ENCODE results near the gene RABAC1.

- no peak for TF ChIP-seq CTCF (IDR thresholded peaks at IDR 0.05)
- no peak for TF ChIP-seq POLR2AphosphoS5 (IDR thresholded peaks at IDR 0.05)
- TF ChIP-seq POLR2A (IDR thresholded peaks at IDR 0.05), result no peak
These were observed 35.9 kb downstream of the RABAC1 start for GRCh38 chr19:41923045-41923788.

Data from transverse colon (tissue), 4 donors.